ENCODE data around the gene ROCK2. TPM values are rescaled to one million over a fixed set of nuclear protein-coding genes. Genes with fewer than 3 reads are reported as not detected.
A peak's percentile ranks its signal among the peaks of the same experiment; 100 is the strongest.
"Not testable (repeated sequence)": the region's sequence is repeated elsewhere in the genome, so short reads cannot be mapped to it uniquely, and the experiment has no call there.

The ROCK2 gene
- total and polyA plus RNA-seq, 4 experiments from 2014 or later, result 4.0 to 26.7 (median 21.6) TPM

DNA sequence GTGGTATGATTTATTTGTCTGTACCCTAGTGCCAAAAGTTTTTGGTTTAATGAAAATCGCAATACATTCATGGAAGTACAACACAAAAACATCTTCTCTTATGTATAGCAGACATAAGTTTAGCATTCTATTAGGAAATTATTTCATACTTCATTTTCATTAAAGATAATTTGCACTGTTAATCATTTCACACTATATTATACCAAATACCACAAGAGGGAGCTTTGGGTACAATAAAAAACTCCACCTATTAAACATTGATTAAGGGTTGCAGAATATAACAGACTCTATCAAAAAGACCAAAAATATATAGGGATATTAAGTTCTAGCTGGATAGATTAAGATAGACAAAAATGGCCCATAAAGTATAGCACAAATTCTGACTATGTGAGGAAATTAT is 110.1 kb downstream of the ROCK2 start:
- Histone ChIP-seq H3K4me1 (ENCODE audit: insufficient read depth, low read length) (no peaks in the 10 kb centered on the region), H3K9me3 (ENCODE audit: control insufficient read depth in 1 of 2, low read length in 2 of 2) (no peaks in the 10 kb centered on the region), H3K27ac (ENCODE audit: low read depth, low read length) (no peak overlapping the region), H3K27me3 (ENCODE audit: insufficient read depth, low read length) (no peaks in the 10 kb centered on the region), H3K4me3 (ENCODE audit: low read length in 2 of 2) (no peak overlapping the region), H3K36me3 (ENCODE audit: insufficient read depth, low read length) (no peaks in the 10 kb centered on the region)
- CTCF ChIA-PET (ENCODE audit: partially characterized antibody), result interaction anchor here (0.7 to 2.4 kb wide), 11 partner anchors 10 to 402 kb away, joined by 3 to 16 read pairs (median 3); a partner anchor contains a TSS
- H3K27me3 Mint-ChIP-seq, result no peaks in the 10 kb centered on the region
- intact Hi-C loops (cut with micrococcal nuclease), result loop anchor here (1.0 kb wide), 2 partner anchors 102 to 212 kb away; no protein-coding TSS in a partner anchor
- POLR2A ChIA-PET (ENCODE audit: partially characterized antibody), result no interaction called here
- no peaks in the 10 kb centered on the region for H3K9me3 Mint-ChIP-seq
- peaks cover 0 to 4% of the 10 kb centered on the region in 2 donors for H3K36me3 Mint-ChIP-seq
- peak in 3 of 5 donors; percentile 0 to 2 (median 2) for DNase-seq
- H3K4me3 Mint-ChIP-seq, result no peak overlapping the region
- no peak overlapping the region for H3K27ac Mint-ChIP-seq
- H3K4me1 Mint-ChIP-seq, result peaks cover 0 to 6% (median 5%) of the 10 kb centered on the region in 4 donors

DNA sequence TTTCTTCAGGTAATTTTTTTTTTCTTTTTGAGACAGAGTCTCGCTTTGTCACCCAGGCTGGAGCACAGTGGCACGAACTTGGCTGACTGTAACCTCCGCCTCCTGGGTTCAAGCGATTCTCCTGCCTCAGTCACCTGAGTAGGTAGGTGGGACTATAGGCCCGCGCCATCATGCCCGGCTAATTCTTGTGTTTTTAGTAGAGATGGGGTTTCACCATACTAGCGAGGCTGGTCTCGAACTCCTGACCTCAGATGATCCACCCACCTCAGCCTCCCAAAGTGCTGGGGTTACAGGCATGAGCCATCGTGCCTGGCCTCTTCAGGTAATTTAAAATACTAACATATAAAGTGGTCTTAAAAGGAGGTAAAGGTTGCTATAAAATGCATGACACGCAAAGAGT is 113.2 kb downstream of the ROCK2 start:
- H3K36me3 Mint-ChIP-seq; H3K4me1 Mint-ChIP-seq; H3K27me3 ChIP-seq (ENCODE audit: insufficient read depth, low read length); H3K4me1 ChIP-seq (ENCODE audit: insufficient read depth, low read length); H3K27ac ChIP-seq (ENCODE audit: low read depth, low read length); H3K9me3 Mint-ChIP-seq; DNase-seq; H3K27ac Mint-ChIP-seq; H3K36me3 ChIP-seq (ENCODE audit: insufficient read depth, low read length); H3K4me3 ChIP-seq (ENCODE audit: low read length in 2 of 2); H3K9me3 ChIP-seq (ENCODE audit: control insufficient read depth in 1 of 2, low read length in 2 of 2); H3K27me3 Mint-ChIP-seq; intact Hi-C loops (cut with micrococcal nuclease); H3K4me3 Mint-ChIP-seq: not testable (repeated sequence)
- ChIA-PET CTCF (ENCODE audit: partially characterized antibody) (interaction anchor here (2.3 kb wide), 1 partner anchor 14 kb away, joined by 7 read pairs; no protein-coding TSS in a partner anchor), POLR2A (ENCODE audit: partially characterized antibody) (interaction anchor here (0.6 kb wide), 1 partner anchor 283 kb away, joined by 6 read pairs; no protein-coding TSS in a partner anchor)

DNA sequence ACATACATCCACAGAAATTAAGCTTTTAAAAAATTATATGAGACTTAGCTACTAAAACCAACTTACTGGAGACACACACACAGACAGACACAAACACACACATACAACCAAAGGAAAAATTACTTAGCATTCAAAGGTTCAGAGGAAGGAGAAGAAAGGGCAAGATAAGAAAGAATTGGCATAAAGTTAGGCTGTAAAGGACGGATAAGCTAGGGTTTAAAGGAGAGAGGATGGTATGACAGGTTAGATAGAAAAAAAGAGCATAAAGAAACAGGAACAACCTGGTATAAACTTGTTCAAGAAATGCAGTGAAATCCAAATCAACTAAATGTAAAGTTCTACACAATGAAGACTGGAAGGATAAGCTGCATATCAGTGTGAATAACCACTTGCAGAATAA is 115.7 kb downstream of the ROCK2 start:
- CTCF ChIA-PET (ENCODE audit: partially characterized antibody), result interaction anchor here (1.1 kb wide), 1 partner anchor 105 kb away, joined by 3 read pairs; no protein-coding TSS in a partner anchor
- H3K4me1 Mint-ChIP-seq, result peaks cover 0 to 3% (median under 1%) of the 10 kb centered on the region in 4 donors

DNA sequence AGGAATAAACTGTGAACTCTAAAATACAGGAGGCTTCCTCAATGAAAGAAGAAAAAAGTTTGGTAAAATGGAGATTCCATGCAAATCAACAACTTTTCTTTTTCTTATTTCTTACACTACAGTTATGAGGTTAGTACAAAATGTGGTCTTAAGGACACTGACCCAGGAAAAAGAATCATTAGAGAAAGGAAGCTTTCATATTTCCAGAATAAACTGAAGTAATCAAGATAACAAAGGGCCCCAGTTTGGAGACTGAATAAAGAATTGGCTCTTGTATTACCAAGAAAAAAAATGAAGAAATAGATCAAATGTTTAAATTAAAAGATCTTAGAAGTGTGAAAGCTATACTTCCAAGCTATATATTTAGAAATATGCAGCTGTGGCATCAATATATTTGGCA is 116.8 kb downstream of the ROCK2 start:
- peaks cover 21% of the 10 kb centered on the region in 2 donors for H3K36me3 Mint-ChIP-seq
- intact Hi-C loops (cut with micrococcal nuclease), result no loop called here
- DNase-seq, result no peak
- H3K27ac Mint-ChIP-seq, result no peak overlapping the region
- no peak overlapping the region for H3K27ac ChIP-seq (ENCODE audit: low read depth, low read length)
- no peak overlapping the region for H3K4me3 Mint-ChIP-seq
- CTCF ChIA-PET (ENCODE audit: partially characterized antibody), result interaction anchor here (1.1 kb wide), 1 partner anchor 104 kb away, joined by 3 read pairs; no protein-coding TSS in a partner anchor
- H3K9me3 ChIP-seq (ENCODE audit: control insufficient read depth in 1 of 2, low read length in 2 of 2), result no peaks in the 10 kb centered on the region
- H3K4me1 ChIP-seq (ENCODE audit: insufficient read depth, low read length), result no peaks in the 10 kb centered on the region
- no peaks in the 10 kb centered on the region for H3K27me3 ChIP-seq (ENCODE audit: insufficient read depth, low read length)
- POLR2A ChIA-PET (ENCODE audit: partially characterized antibody), result no interaction called here
- peaks cover 5% of the 10 kb centered on the region for H3K36me3 ChIP-seq (ENCODE audit: insufficient read depth, low read length)
- peaks cover 0 to 3% (median under 1%) of the 10 kb centered on the region in 4 donors for H3K4me1 Mint-ChIP-seq
- no peaks in the 10 kb centered on the region for H3K9me3 Mint-ChIP-seq
- H3K4me3 ChIP-seq (ENCODE audit: low read length in 2 of 2), result no peak overlapping the region
- H3K27me3 Mint-ChIP-seq, result no peaks in the 10 kb centered on the region

More for the DNA sequence above, 115.7 kb downstream of the ROCK2 start:
- Mint-ChIP-seq H3K36me3 (peaks cover 18% of the 10 kb centered on the region in 2 donors), H3K27ac (no peak overlapping the region), H3K27me3 (no peaks in the 10 kb centered on the region), H3K4me3 (no peak overlapping the region), H3K9me3 (no peaks in the 10 kb centered on the region)
- Histone ChIP-seq H3K4me1 (ENCODE audit: insufficient read depth, low read length) (no peaks in the 10 kb centered on the region), H3K4me3 (ENCODE audit: low read length in 2 of 2) (no peak overlapping the region), H3K27me3 (ENCODE audit: insufficient read depth, low read length) (no peaks in the 10 kb centered on the region), H3K9me3 (ENCODE audit: control insufficient read depth in 1 of 2, low read length in 2 of 2) (no peaks in the 10 kb centered on the region), H3K36me3 (ENCODE audit: insufficient read depth, low read length) (peaks cover 5% of the 10 kb centered on the region), H3K27ac (ENCODE audit: low read depth, low read length) (no peak overlapping the region)
- intact Hi-C loops (cut with micrococcal nuclease), result no loop called here
- no peak for DNase-seq
- POLR2A ChIA-PET (ENCODE audit: partially characterized antibody), result no interaction called here

DNA sequence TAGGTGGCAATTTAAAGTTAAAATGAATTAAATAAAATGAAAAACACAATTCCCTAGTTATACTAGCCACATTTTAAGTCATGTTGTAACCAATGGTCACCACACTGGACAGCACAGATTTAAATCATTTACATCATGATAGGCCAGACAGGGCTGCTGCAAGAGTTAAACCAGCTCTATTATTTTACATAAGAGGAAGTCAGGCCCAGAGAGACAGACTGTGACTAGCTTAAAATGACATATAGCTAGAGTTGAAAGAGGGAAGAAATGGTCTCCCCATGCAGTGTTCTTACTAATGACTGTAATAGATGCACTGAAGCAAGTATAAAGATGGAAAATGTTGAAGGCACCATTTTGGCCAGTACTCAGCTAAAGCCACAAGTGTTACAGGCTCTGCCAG is 119.5 kb downstream of the ROCK2 start:
- no peak overlapping the region for H3K4me3 ChIP-seq (ENCODE audit: low read length in 2 of 2)
- Mint-ChIP-seq H3K36me3 (peaks cover 31 to 32% of the 10 kb centered on the region in 2 donors), H3K4me1 (peaks cover 0 to 3% (median under 1%) of the 10 kb centered on the region in 4 donors), H3K27ac (no peak overlapping the region), H3K4me3 (no peak overlapping the region), H3K27me3 (no peaks in the 10 kb centered on the region), H3K9me3 (no peaks in the 10 kb centered on the region)
- intact Hi-C loops (cut with micrococcal nuclease), result no loop called here
- no peak overlapping the region for H3K27ac ChIP-seq (ENCODE audit: low read depth, low read length)
- H3K4me1 ChIP-seq (ENCODE audit: insufficient read depth, low read length), result no peaks in the 10 kb centered on the region
- POLR2A ChIA-PET (ENCODE audit: partially characterized antibody), result no interaction called here
- DNase-seq, result no peak
- peaks cover 5% of the 10 kb centered on the region for H3K36me3 ChIP-seq (ENCODE audit: insufficient read depth, low read length)
- H3K27me3 ChIP-seq (ENCODE audit: insufficient read depth, low read length), result no peaks in the 10 kb centered on the region
- CTCF ChIA-PET (ENCODE audit: partially characterized antibody), result interaction anchor here (1.1 kb wide), 2 partner anchors 9 to 10 kb away, joined by 3 to 4 read pairs; no protein-coding TSS in a partner anchor
- H3K9me3 ChIP-seq (ENCODE audit: control insufficient read depth in 1 of 2, low read length in 2 of 2), result no peaks in the 10 kb centered on the region

DNA sequence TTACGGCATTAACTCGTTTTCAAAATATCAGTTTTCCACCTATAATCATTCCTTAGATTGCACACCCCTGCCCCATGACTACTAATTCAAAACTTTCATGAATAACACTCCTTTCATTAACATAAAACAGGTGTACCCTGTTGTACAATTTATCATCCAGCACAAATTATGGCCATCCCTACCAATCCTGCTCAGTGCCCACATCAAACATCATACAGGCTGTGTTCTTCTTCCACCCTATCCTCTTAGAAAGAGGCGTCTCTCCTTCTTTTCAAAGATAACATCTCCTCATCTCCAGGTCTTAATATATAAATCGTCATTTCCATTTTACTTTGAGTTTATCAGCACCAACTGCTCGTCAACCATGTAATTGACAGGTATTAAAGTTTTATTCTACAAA is 121.6 kb downstream of the ROCK2 start:
- H3K36me3 Mint-ChIP-seq, result peaks cover 35 to 39% of the 10 kb centered on the region in 2 donors
- no peaks in the 10 kb centered on the region for H3K4me1 ChIP-seq (ENCODE audit: insufficient read depth, low read length)
- H3K4me1 Mint-ChIP-seq, result peaks cover 0 to 2% (median 0%) of the 10 kb centered on the region in 4 donors
- no peaks in the 10 kb centered on the region for H3K27me3 Mint-ChIP-seq
- peaks cover 5% of the 10 kb centered on the region for H3K36me3 ChIP-seq (ENCODE audit: insufficient read depth, low read length)
- no peaks in the 10 kb centered on the region for H3K27me3 ChIP-seq (ENCODE audit: insufficient read depth, low read length)
- H3K27ac Mint-ChIP-seq, result no peak overlapping the region
- ChIA-PET POLR2A (ENCODE audit: partially characterized antibody) (no interaction called here), CTCF (ENCODE audit: partially characterized antibody) (interaction anchor here (1.4 kb wide), 1 partner anchor 91 kb away, joined by 3 read pairs; no protein-coding TSS in a partner anchor)
- H3K27ac ChIP-seq (ENCODE audit: low read depth, low read length), result no peak overlapping the region
- no peaks in the 10 kb centered on the region for H3K9me3 Mint-ChIP-seq
- DNase-seq, result no peak
- intact Hi-C loops (cut with micrococcal nuclease), result no loop called here
- no peak overlapping the region for H3K4me3 ChIP-seq (ENCODE audit: low read length in 2 of 2)
- no peak overlapping the region for H3K4me3 Mint-ChIP-seq
- H3K9me3 ChIP-seq (ENCODE audit: control insufficient read depth in 1 of 2, low read length in 2 of 2), result no peaks in the 10 kb centered on the region

DNA sequence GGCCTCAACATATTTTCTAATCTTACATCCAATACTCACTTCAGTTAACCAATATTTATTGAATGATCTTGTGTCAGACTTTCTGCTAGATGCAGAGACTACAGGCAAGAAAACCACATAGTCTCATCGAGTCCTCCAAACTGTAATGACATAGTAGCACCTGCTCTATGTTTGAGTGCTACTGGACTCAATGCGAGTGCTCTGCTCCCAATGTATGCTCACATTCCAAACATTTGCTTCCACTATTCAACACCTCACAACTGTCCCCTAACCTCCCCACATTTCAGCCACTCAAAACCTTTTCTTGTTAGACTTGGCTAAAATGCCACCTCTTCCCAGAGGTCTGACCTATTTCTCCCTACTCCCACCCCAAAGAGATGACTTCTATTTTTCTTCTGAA is 124.0 kb downstream of the ROCK2 start:
- Histone ChIP-seq H3K4me1 (ENCODE audit: insufficient read depth, low read length) (no peaks in the 10 kb centered on the region), H3K9me3 (ENCODE audit: control insufficient read depth in 1 of 2, low read length in 2 of 2) (no peaks in the 10 kb centered on the region), H3K4me3 (ENCODE audit: low read length in 2 of 2) (no peak overlapping the region), H3K27me3 (ENCODE audit: insufficient read depth, low read length) (no peaks in the 10 kb centered on the region), H3K27ac (ENCODE audit: low read depth, low read length) (no peak overlapping the region), H3K36me3 (ENCODE audit: insufficient read depth, low read length) (peaks cover 5% of the 10 kb centered on the region)
- no peaks in the 10 kb centered on the region for H3K4me1 Mint-ChIP-seq
- POLR2A ChIA-PET (ENCODE audit: partially characterized antibody), result no interaction called here
- peak overlapping the region in 1 of 7 donors; percentile 5 for H3K27ac Mint-ChIP-seq
- H3K4me3 Mint-ChIP-seq, result no peak overlapping the region
- H3K9me3 Mint-ChIP-seq, result no peaks in the 10 kb centered on the region
- intact Hi-C loops (cut with micrococcal nuclease), result no loop called here
- no peaks in the 10 kb centered on the region for H3K27me3 Mint-ChIP-seq
- CTCF ChIA-PET (ENCODE audit: partially characterized antibody), result interaction anchor here (0.8 to 0.9 kb wide), 2 partner anchors 8 to 88 kb away, joined by 3 to 4 read pairs; no protein-coding TSS in a partner anchor
- DNase-seq, result no peak
- peaks cover 42 to 47% of the 10 kb centered on the region in 2 donors for H3K36me3 Mint-ChIP-seq

Data from CD4-positive, alpha-beta memory T cell (primary cell).